ENCODE results near the gene PCBP3.

PCBP3 gene

DNA sequence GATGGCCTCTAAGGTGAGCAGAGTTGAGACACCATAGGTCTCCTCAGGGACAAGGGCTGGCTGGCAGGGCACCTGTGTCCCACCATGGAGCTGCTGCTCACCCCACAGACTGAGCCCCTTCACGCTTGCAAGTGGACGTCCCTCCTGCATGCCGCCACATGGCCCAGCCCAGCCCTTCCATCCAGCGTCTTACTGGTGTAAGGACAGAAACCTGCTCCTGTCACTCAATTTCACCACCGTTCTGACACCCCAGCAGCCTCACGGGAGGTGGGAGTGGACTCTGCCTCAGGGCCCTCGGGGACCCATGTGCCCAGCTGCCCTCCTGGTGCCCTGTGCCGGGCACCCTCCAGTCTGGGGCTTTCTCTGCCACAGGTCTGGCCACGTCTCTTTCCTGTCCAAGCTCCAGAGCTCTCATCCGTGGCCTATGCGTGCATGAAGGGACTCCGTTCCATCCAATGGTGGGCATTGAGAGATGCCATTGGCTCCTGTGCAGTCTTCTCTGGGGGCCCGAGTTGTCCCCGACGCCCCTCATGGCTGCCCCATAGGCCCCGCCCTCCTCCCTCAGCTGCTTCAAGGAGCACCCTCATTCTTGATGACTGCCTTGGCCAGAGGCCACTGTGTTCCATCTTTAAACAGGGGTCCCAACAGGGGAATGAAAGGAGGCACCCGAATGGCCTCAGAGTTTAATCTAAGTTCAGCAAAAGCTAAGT, 295.4 kb downstream of the PCBP3 start:
- no peaks in the 10 kb centered on the region for H3K79me2 ChIP-seq (ENCODE audit: insufficient read depth, low read length)
- no peak for ATAC-seq (ENCODE audit: insufficient read depth, low read depth)
- peaks cover 18% of the 10 kb centered on the region for H3K9me3 ChIP-seq (ENCODE audit: insufficient read depth, low read length, severe bottlenecking)

GRCh38 chr21:45939521-45940045, 296.1 kb downstream of the PCBP3 start:
- peaks cover 15% of the 10 kb centered on the region for H3K9me3 ChIP-seq (ENCODE audit: insufficient read depth, low read length, severe bottlenecking)
- H3K79me2 ChIP-seq (ENCODE audit: insufficient read depth, low read length) = no peaks in the 10 kb centered on the region
- no peak overlapping the region for H3K4me2 ChIP-seq (ENCODE audit: insufficient read depth, low read length)
- DNase-seq (no peak), ATAC-seq (ENCODE audit: insufficient read depth, low read depth) (no peak)
- no peak overlapping the region for H3K4me3 ChIP-seq (ENCODE audit: low read depth in 1 of 2, low read length in 2 of 2)
- H2AFZ ChIP-seq (ENCODE audit: low read depth, low read length) = no peak overlapping the region
- 0 out of 2 replicates have a peak, but pooled peaks cover 3% of the 10 kb centered on the region for H4K20me1 ChIP-seq (ENCODE audit: insufficient read depth, low read length)
- H3K36me3 ChIP-seq (ENCODE audit: insufficient read depth, low read length) = peaks cover 7% of the 10 kb centered on the region; the same call in 1 of the 2 replicates
- TF ChIP-seq, protein P1, sequence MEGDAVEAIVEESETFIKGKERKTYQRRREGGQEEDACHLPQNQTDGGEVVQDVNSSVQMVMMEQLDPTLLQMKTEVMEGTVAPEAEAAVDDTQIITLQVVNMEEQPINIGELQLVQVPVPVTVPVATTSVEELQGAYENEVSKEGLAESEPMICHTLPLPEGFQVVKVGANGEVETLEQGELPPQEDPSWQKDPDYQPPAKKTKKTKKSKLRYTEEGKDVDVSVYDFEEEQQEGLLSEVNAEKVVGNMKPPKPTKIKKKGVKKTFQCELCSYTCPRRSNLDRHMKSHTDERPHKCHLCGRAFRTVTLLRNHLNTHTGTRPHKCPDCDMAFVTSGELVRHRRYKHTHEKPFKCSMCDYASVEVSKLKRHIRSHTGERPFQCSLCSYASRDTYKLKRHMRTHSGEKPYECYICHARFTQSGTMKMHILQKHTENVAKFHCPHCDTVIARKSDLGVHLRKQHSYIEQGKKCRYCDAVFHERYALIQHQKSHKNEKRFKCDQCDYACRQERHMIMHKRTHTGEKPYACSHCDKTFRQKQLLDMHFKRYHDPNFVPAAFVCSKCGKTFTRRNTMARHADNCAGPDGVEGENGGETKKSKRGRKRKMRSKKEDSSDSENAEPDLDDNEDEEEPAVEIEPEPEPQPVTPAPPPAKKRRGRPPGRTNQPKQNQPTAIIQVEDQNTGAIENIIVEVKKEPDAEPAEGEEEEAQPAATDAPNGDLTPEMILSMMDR (IDR thresholded peaks at IDR 0.05; ENCODE audit: borderline replicate concordance, extremely low read depth, low read length, poor library complexity, severe bottlenecking) = no peak
- no peak for TF ChIP-seq EZH2 (IDR thresholded peaks at IDR 0.05; ENCODE audit: borderline replicate concordance, low read depth, low read length, severe bottlenecking)
- H3K27me3 ChIP-seq (ENCODE audit: insufficient read depth, low read length, poor library complexity) = no peaks in the 10 kb centered on the region
- no peak overlapping the region for H3K27ac ChIP-seq (ENCODE audit: low read length)
- no peaks in the 10 kb centered on the region for H3K4me1 ChIP-seq (ENCODE audit: insufficient read depth, low read length)
- H3K9ac ChIP-seq (ENCODE audit: low read depth, low read length) = no peak overlapping the region

More for the DNA sequence above, 295.4 kb downstream of the PCBP3 start:
- Histone ChIP-seq H2AFZ (ENCODE audit: low read depth, low read length) (no peak overlapping the region), H3K4me1 (ENCODE audit: insufficient read depth, low read length) (no peaks in the 10 kb centered on the region), H3K4me2 (ENCODE audit: insufficient read depth, low read length) (no peak overlapping the region), H3K4me3 (ENCODE audit: low read depth in 1 of 2, low read length in 2 of 2) (no peak overlapping the region), H4K20me1 (ENCODE audit: insufficient read depth, low read length) (0 out of 2 replicates have a peak, but pooled peaks cover 3% of the 10 kb centered on the region), H3K36me3 (ENCODE audit: insufficient read depth, low read length) (peaks cover 7% of the 10 kb centered on the region; the same call in 1 of the 2 replicates), H3K27me3 (ENCODE audit: insufficient read depth, low read length, poor library complexity) (no peaks in the 10 kb centered on the region), H3K27ac (ENCODE audit: low read length) (no peak overlapping the region), H3K9ac (ENCODE audit: low read depth, low read length) (no peak overlapping the region)
- TF ChIP-seq, protein P1 (IDR thresholded peaks at IDR 0.05; ENCODE audit: borderline replicate concordance, extremely low read depth, low read length, poor library complexity, severe bottlenecking) = no peak
- TF ChIP-seq EZH2 (IDR thresholded peaks at IDR 0.05; ENCODE audit: borderline replicate concordance, low read depth, low read length, severe bottlenecking) = no peak
- no peak for DNase-seq

- Histone ChIP-seq H3K79me2 (ENCODE audit: insufficient read depth, low read length) (no peaks in the 10 kb centered on the region), H4K20me1 (ENCODE audit: insufficient read depth, low read length) (0 out of 2 replicates have a peak, but pooled peaks cover 3% of the 10 kb centered on the region), H3K27me3 (ENCODE audit: insufficient read depth, low read length, poor library complexity) (no peaks in the 10 kb centered on the region), H2AFZ (ENCODE audit: low read depth, low read length) (no peak overlapping the region), H3K4me3 (ENCODE audit: low read depth in 1 of 2, low read length in 2 of 2) (no peak overlapping the region), H3K9ac (ENCODE audit: low read depth, low read length) (no peak overlapping the region), H3K4me2 (ENCODE audit: insufficient read depth, low read length) (no peak overlapping the region), H3K27ac (ENCODE audit: low read length) (no peak overlapping the region), H3K36me3 (ENCODE audit: insufficient read depth, low read length) (peaks cover 5% of the 10 kb centered on the region; the same call in 1 of the 2 replicates), H3K4me1 (ENCODE audit: insufficient read depth, low read length) (no peaks in the 10 kb centered on the region), H3K9me3 (ENCODE audit: insufficient read depth, low read length, severe bottlenecking) (peaks cover 13% of the 10 kb centered on the region)
- no peak for DNase-seq
- ATAC-seq (ENCODE audit: insufficient read depth, low read depth) = no peak
- TF ChIP-seq, protein P1 (IDR thresholded peaks at IDR 0.05; ENCODE audit: borderline replicate concordance, extremely low read depth, low read length, poor library complexity, severe bottlenecking) = no peak
- no peak for TF ChIP-seq EZH2 (IDR thresholded peaks at IDR 0.05; ENCODE audit: borderline replicate concordance, low read depth, low read length, severe bottlenecking)
These were observed 296.6 kb downstream of the PCBP3 start for GRCh38 chr21:45940091-45940490.
